ENCODE results near the gene RNU1-1. TPM values are rescaled to one million over a fixed set of nuclear protein-coding genes. Genes with fewer than 3 reads are reported as not detected.
"Not testable (repeated sequence)": the region's sequence is repeated elsewhere in the genome, so short reads cannot be mapped to it uniquely, and the experiment has no call there.

Gene RNU1-1
- total RNA-seq (2021; fragmentation: NEBNext Ultra II Directional; extraction: Animal tissue kit (Norgen Biotek cat#: 25700)) (1,303 and 1,497 TPM in 2 replicates), polyA plus RNA-seq (2011; rRNA removed) (under 0.01 and 145 TPM in 2 replicates), polyA minus RNA-seq (2011; rRNA and poly(A)+ RNA removed) (10,411 and 22,262 TPM in 2 replicates)
- polyA plus RNA-seq (2011; cell fraction: cytosol; rRNA removed) = under 0.01 TPM
- under 0.01 TPM for polyA plus RNA-seq (2011; cell fraction: nucleus; rRNA removed)
- polyA plus RNA-seq (2012, experiment 1 of 2) = 20.3 to 94.3 TPM in 2 of 4 replicates, not detected in the others
- polyA plus RNA-seq (2012, experiment 2 of 2) = not detected
- not detected for polyA plus RNA-seq (2013, experiment 1 of 2)
- not detected for polyA plus RNA-seq (2013, experiment 2 of 2)
- polyA minus RNA-seq (2011; cell fraction: cytosol; rRNA and poly(A)+ RNA removed) = 63,669 TPM
- 43,973 TPM for polyA minus RNA-seq (2011; cell fraction: nucleus; rRNA and poly(A)+ RNA removed)
- long read RNA-seq, experiment 1 = 0 reads
- long read RNA-seq, experiment 2 = 0 reads

GRCh38 chr1:16514107-16515055 lies at the start of gene RNU1-1:
Gene RNU1-1, minus strand, starts transcription at chr1:16514285.
- H3K23me2 ChIP-seq (ENCODE audit: low read depth, low read length); H2BK120ac ChIP-seq (replicated peaks; ENCODE audit: low read depth, low read length); H2BK12ac ChIP-seq (ENCODE audit: low read depth, low read length); H3K79me1 ChIP-seq (ENCODE audit: low read depth, low read length); H4K20me1 ChIP-seq (replicated peaks in 1 of 2; ENCODE audit: control insufficient read depth in 1 of 2, insufficient read depth in 2 of 2, low read length in 2 of 2); H3K4ac ChIP-seq (replicated peaks; ENCODE audit: insufficient read length, low read depth, low read length); H2BK15ac ChIP-seq (ENCODE audit: low read length); H3K4me1 ChIP-seq (replicated peaks in 1 of 4; ENCODE audit: control insufficient read depth in 3 of 4, insufficient read depth in 4 of 4, low read length in 3 of 4); H3K14ac ChIP-seq (ENCODE audit: insufficient read length); H3K9me3 ChIP-seq (ENCODE audit: insufficient read depth in 2 of 2, low read depth in 1 of 2, low read length in 1 of 2); H3K36me3 ChIP-seq (ENCODE audit: control insufficient read depth in 2 of 4, insufficient read depth in 4 of 4, low read length in 3 of 4); H4K5ac ChIP-seq (ENCODE audit: insufficient read length, low read depth, low read length); FAIRE-seq; H3K27me3 ChIP-seq (replicated peaks in 1 of 4; ENCODE audit: control insufficient read depth in 3 of 4, extremely low read depth in 1 of 4, insufficient read depth in 3 of 4, low read length in 3 of 4); H3K23ac ChIP-seq (ENCODE audit: insufficient read length); H2BK20ac ChIP-seq (ENCODE audit: low read length); H2AK5ac ChIP-seq (ENCODE audit: low read depth, low read length); H2AFZ ChIP-seq (ENCODE audit: low read length); H3K18ac ChIP-seq (ENCODE audit: extremely low read depth, low read length); H3K79me2 ChIP-seq (ENCODE audit: control insufficient read depth in 1 of 2, insufficient read depth in 2 of 2, low read length in 2 of 2): not testable (repeated sequence)
- H2BK5ac ChIP-seq (ENCODE audit: low read depth, low read length) = peak within 1 kb of the TSS; percentile 100
- POLR2A ChIA-PET (ENCODE audit: partially characterized antibody) = interaction anchor here (0.7 to 1.2 kb wide), 14 partner anchors 9 to 212 kb away, joined by 3 to 7 read pairs (median 3); no protein-coding TSS in a partner anchor
- WGBS, 2 experiments (ENCODE audit: extremely low coverage in 1 of 2, insufficient coverage in 1 of 2, insufficient read length in 1 of 2, insufficient replicate concordance in 2 of 2, low coverage in 1 of 2, low lambda C conversion rate in 2 of 2, missing lambda C conversion rate in 1 of 2) = 5% methylated on average over 33 of the region's 40 CpGs; no CpG with 5 or more reads in 1 of the 2 experiments
- H3K56ac ChIP-seq (replicated peaks; ENCODE audit: insufficient read length, low read depth, low read length) = peak within 1 kb of the TSS; percentile 93
- peak within 1 kb of the TSS; percentile 91 for H4K91ac ChIP-seq (replicated peaks; ENCODE audit: insufficient read length, low read length)
- H3K9ac ChIP-seq (replicated peaks in 1 of 4; ENCODE audit: extremely low read depth in 1 of 4, low read depth in 3 of 4, low read length in 3 of 4) = peak within 1 kb of the TSS; percentile 79 to 97 (median 90)
- peak within 1 kb of the TSS; percentile 92; the same call in 1 of the 2 replicates for H4K8ac ChIP-seq (ENCODE audit: extremely low read depth, insufficient read depth, low read length)
- peak in 1 of 2 experiments; percentile 77 for DNase-seq (ENCODE audit: low read depth in 1 of 2, low spot score in 2 of 2)
- peak within 1 kb of the TSS; percentile 98 for H3K27ac ChIP-seq (ENCODE audit: low read depth, low read length)
- CTCF ChIA-PET (ENCODE audit: partially characterized antibody) = interaction anchor here (1.1 kb wide), 1 partner anchor 107 kb away, joined by 3 read pairs; no protein-coding TSS in a partner anchor
- peak within 1 kb of the TSS; percentile 58 to 64 for H3K4me2 ChIP-seq (ENCODE audit: insufficient read depth in 1 of 2, low read depth in 2 of 2, low read length in 2 of 2)
- H3K4me3 ChIP-seq (ENCODE audit: extremely low read depth in 1 of 4, insufficient read depth in 2 of 4, low read depth in 3 of 4, low read length in 4 of 4) = peak within 1 kb of the TSS in 3 of 4 experiments; percentile 21 to 57 (median 36); a peak in 5 of 8 replicates
- TF ChIP-seq TAF7 (optimal IDR thresholded peaks at IDR 0.05; ENCODE audit: borderline replicate concordance, low read depth, low read length) (peak; percentile 97), CREB1 (IDR thresholded peaks at IDR 0.05) (peak; percentile 65), SP1 (IDR thresholded peaks at IDR 0.05; ENCODE audit: low read depth, low read length) (0 out of 2 replicates have a peak, but pooled peaks have one; percentile 39), SP4 (IDR thresholded peaks at IDR 0.05; ENCODE audit: low read length) (peak; percentile 44; the same call in 1 of the 2 replicates), TBP (IDR thresholded peaks at IDR 0.05; ENCODE audit: low read depth, low read length) (peak; percentile 86), POLR2AphosphoS5 (IDR thresholded peaks at IDR 0.05; ENCODE audit: low read depth, low read length) (peak; percentile 56; the same call in 1 of the 2 replicates), EGR1 (IDR thresholded peaks at IDR 0.05; ENCODE audit: borderline replicate concordance, low read depth, low read length) (peak; percentile 51; the same call in 1 of the 2 replicates)
- TF ChIP-seq, protein P1, sequence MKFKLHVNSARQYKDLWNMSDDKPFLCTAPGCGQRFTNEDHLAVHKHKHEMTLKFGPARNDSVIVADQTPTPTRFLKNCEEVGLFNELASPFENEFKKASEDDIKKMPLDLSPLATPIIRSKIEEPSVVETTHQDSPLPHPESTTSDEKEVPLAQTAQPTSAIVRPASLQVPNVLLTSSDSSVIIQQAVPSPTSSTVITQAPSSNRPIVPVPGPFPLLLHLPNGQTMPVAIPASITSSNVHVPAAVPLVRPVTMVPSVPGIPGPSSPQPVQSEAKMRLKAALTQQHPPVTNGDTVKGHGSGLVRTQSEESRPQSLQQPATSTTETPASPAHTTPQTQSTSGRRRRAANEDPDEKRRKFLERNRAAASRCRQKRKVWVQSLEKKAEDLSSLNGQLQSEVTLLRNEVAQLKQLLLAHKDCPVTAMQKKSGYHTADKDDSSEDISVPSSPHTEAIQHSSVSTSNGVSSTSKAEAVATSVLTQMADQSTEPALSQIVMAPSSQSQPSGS (IDR thresholded peaks at IDR 0.05; ENCODE audit: low read length) = peak; percentile 79

All from H1 (cell line).